Omental fat pad (tissue), 4 donors: ENCODE measurements around the gene ZBTB43. TPM values are rescaled to one million over a fixed set of nuclear protein-coding genes. Genes with fewer than 3 reads are reported as not detected.

ENCODE experiments used
- ATAC-seq: fragments of 150-250 bp; one replicate; pipeline ENCODE4 v1.9.1; 2016; ENCODE audit warnings: mild to moderate bottlenecking, moderate library complexity; ENCODE audit not compliant: low FRiP score
- DNase-seq: peaks from one replicate; pipeline ENCODE4 v3.0.0-alpha.2; 2019; ENCODE audit warnings: low spot score
- total RNA-seq, 4 donors: library from RNA; depleted of rRNA; stranded (reverse); fragments of >200 nt; gene quantifications; one replicate each; pipeline ENCODE4 v1.1.0, GENCODE V29; 2016
- TF ChIP-seq, protein P1 (sequence below), 3 donors: fragments of 450-650 bp; IDR thresholded peaks; one replicate each; pipeline ENCODE4 v1.5.1; 2016 to 2017; ENCODE audit warnings: antibody characterized with exemption in 3 of 3, mild to moderate bottlenecking in 3 of 3, moderate library complexity in 2 of 3

The ZBTB43 gene
- total RNA-seq, 4 donors from 2014 or later: 11.2 to 28.8 (median 13.7) TPM

DNA sequence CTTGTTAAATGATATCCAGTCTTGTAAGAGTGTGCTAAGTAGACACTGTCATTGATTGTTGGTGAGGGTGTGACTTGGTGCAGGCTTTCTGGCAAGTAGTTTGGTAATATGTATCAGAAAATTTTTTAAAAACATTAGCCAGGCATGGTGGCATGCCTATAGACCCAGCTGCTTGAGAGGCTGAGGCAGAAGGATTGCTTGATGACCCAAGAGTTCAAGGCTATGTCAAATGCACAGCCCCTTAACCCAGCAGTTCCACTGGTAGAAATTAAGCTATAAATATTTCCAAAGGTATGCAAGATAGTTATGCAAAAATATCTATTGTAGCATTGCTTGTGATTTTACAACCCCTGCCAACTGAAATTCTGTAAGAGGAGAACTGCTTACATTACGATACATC, 24.2 kb downstream of the ZBTB43 start:
- TF ChIP-seq, protein P1, sequence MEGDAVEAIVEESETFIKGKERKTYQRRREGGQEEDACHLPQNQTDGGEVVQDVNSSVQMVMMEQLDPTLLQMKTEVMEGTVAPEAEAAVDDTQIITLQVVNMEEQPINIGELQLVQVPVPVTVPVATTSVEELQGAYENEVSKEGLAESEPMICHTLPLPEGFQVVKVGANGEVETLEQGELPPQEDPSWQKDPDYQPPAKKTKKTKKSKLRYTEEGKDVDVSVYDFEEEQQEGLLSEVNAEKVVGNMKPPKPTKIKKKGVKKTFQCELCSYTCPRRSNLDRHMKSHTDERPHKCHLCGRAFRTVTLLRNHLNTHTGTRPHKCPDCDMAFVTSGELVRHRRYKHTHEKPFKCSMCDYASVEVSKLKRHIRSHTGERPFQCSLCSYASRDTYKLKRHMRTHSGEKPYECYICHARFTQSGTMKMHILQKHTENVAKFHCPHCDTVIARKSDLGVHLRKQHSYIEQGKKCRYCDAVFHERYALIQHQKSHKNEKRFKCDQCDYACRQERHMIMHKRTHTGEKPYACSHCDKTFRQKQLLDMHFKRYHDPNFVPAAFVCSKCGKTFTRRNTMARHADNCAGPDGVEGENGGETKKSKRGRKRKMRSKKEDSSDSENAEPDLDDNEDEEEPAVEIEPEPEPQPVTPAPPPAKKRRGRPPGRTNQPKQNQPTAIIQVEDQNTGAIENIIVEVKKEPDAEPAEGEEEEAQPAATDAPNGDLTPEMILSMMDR (IDR thresholded peaks at IDR 0.05): no peak
- DNase-seq (no peak), ATAC-seq (no peak)

DNA sequence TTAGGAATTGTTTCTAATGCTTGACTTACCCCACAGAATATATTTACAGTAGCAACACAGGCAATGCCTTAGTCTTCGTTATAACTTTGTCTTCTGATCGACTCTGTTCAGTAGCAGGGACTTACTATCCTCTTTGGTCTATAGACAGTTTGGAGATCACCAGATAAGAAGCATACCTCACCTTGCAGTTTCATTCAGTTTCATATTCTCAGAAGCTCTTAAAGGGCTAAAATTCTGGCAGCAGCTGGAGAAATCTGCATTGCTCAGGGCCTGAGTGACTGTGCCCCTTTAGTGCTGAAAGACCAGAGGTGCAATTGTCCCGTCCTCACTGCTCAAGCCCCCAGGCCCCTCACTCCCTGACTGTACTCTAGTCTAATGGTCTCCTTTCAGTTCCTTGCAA, 26.0 kb downstream of the ZBTB43 start:
- TF ChIP-seq, protein P1 (IDR thresholded peaks at IDR 0.05): no peak
- no peak for ATAC-seq
- no peak for DNase-seq

DNA sequence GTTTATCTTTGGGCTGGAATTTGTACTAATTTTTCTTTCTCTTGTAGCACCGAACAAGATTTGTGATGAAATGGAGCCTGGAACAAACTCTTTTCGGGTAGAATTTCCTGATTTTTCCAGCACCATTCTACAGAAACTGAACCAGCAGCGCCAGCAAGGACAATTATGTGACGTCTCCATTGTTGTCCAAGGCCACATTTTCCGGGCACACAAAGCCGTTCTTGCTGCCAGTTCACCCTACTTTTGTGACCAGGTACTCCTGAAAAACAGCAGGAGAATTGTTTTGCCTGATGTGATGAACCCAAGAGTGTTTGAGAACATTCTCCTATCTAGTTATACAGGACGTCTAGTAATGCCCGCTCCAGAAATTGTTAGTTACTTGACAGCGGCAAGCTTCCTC, 27.6 kb downstream of the ZBTB43 start:
- DNase-seq (no peak), ATAC-seq (no peak)
- TF ChIP-seq, protein P1 (IDR thresholded peaks at IDR 0.05): no peak

DNA sequence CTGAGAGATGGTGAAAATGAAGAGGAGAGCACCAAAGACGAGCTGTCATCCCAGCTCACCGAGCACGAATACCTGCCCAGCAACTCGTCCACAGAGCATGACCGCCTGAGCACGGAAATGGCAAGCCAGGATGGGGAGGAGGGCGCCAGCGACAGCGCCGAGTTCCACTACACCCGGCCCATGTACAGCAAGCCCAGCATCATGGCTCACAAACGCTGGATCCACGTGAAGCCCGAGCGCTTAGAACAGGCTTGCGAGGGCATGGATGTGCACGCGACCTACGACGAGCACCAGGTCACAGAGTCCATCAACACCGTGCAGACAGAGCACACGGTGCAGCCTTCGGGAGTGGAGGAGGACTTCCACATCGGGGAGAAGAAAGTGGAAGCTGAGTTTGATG, 28.2 kb downstream of the ZBTB43 start:
- TF ChIP-seq, protein P1 (IDR thresholded peaks at IDR 0.05): no peak
- ATAC-seq (no peak), DNase-seq (no peak)

DNA sequence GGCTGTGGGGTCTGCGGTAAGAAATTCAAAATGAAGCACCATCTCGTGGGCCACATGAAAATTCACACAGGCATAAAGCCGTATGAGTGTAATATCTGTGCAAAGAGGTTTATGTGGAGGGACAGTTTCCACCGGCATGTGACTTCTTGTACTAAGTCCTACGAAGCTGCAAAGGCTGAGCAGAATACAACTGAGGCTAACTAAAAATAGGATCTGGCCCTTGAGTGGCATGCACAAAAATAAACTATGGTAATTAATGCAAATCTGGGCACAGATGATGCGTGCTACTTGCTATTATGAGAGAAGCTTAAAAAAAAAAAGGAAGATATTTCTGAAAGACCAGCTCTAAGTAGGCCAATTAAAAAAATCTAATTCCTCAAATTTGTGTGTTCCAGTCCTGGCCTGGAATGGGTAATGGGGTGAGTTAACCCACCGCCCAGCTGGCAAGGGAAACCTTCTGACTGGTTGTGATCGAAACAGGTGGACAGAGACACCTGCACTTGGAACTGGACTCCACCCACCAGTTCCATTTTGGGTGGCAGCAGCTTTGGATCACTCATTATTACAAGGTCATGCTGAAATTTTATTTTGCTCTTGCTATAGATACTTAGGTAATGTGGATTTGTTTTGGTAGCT, 29.0 kb downstream of the ZBTB43 start:
- TF ChIP-seq, protein P1 (IDR thresholded peaks at IDR 0.05): no peak
- ATAC-seq (no peak), DNase-seq (no peak)

DNA sequence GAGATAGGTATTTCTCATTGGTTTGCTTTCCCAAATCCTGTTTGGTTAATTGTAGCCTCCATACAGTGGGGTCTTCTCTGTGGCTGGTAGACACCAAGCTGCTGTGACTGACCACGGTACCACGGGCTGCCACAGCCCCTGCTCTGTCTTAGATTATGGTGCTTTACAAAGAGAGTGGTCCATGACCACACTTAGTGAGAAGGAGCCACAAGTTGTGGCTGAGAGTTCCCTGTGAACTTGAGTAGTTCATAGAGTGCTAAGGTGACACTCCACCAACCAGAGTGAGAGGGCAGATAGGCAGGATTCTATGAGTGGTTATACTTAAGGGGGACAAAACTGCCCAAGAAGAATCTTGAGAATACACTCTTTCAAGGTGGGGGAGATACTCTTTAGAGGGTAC, 29.8 kb downstream of the ZBTB43 start:
- TF ChIP-seq, protein P1 (IDR thresholded peaks at IDR 0.05): no peak
- no peak for DNase-seq
- no peak for ATAC-seq

DNA sequence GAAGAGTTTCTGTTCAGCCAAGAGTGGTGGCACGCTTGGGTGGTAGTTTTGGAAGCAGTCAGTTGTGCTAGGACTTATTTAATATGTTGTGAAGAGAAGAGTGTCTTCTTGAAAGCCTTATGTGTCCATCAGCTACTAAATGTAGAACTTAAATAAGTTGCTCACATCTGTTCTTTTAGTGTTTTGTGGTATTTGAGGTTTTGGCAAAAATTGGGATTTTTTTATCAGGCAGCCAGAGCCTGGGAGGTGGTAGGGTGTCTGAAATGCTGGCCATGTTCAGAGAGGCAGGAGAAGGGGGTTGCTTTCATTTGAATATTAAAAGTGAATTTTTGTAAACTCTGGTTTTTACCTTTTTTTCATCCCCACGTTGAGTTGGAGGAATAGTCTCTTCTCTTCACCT, 31.4 kb downstream of the ZBTB43 start:
- TF ChIP-seq, protein P1 (IDR thresholded peaks at IDR 0.05): no peak
- DNase-seq (no peak), ATAC-seq (no peak)
